GM19324 (cell line): ENCODE measurements around the gene PDK1.

Experiments
- ATAC-seq: cut with Tn5 transposase; IDR thresholded peaks from one replicate; pipeline ENCODE4 v1.9.1; 2021; ENCODE audit warnings: mild to moderate bottlenecking, moderate library complexity; ENCODE audit not compliant: unreplicated experiment, low FRiP score

The PDK1 gene

GRCh38 chr2:172634477-172634876 is 78.6 kb downstream of the PDK1 start:
- ATAC-seq, result no peak

GRCh38 chr2:172635548-172635947 is 79.7 kb downstream of the PDK1 start:
- ATAC-seq, result no peak

GRCh38 chr2:172639256-172639655 is 83.4 kb downstream of the PDK1 start:
- no peak for ATAC-seq

DNA sequence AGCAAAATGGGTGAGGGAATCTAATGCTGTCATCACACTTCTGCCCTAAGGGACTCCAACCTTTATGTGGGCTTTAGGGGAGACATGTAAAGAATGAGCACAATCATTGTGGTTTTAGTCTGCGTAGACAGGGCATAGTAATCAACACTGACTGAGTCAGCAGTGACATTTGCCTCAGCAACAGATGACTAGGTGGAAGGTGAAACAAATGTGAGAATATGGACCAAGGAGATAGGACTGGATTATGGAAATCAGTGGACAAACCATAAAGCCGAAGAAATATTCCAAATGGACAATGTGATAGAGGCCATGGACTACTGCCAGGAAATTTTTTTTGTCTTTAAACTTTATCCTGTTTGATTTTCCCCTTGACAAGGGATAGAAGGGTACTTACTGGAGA is 83.9 kb downstream of the PDK1 start:
- ATAC-seq, result no peak

DNA sequence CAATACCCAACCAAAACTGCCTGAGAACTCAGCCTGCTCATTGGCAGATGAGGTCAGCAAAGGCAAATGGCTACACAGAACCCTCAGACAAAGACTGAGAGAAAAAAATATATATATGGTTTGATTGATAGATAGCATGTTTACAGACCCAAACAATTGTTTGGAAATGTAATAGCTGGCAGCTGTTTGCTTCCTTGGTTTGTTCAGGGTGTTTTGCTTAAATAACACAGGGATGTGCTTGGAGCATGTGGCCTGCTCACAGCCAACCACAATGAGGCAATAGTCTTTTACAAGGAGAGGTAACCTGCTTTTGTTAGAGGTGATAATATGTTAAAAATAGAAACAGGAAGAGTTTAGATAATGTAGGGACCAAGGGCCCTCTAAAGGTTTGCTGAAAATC is 84.5 kb downstream of the PDK1 start:
- ATAC-seq, result no peak

- ATAC-seq, result no peak
Measured at GRCh38 chr2:172642301-172643020, 86.6 kb downstream of the PDK1 start.

DNA sequence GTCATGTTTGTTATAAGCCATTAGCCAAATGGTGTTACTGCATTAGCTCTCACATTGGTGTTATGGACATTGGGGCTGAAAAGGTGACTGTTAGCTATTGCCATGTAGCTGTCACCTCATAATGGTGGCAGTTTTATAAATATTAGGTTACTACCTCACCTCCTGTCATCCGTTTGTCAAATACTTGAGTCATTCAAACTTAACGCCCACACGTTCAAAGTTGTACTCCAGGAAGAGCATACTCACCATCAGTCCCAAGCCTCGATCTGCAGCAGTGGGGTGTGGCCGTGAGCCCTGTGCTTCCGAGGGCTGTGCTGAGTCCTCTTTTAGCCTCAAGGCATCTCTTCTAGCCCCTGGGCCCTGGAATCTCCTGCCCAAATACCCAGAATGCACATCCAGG is 87.3 kb downstream of the PDK1 start:
- ATAC-seq, result no peak

DNA sequence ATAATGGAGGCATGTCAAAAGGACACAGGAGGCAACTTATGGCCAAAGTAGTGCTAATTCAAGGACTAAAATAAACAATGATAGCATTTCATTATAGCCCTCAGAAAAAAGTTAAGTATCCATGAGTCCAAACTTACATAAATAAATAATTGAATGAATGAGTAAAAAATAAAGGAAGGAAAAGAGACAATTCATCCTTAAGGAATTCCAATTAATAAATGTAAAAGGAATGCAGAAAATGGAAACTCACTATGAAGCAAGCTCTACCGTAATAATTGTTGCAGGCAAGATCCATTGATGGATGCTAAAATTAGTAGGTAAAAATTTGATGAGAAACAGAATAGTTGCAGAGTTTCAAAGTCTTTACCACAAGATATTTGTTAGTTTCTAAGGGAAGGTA is 91.5 kb downstream of the PDK1 start:
- ATAC-seq, result no peak

GRCh38 chr2:172655091-172655837 is 99.4 kb downstream of the PDK1 start:
- no peak for ATAC-seq

GRCh38 chr2:172655838-172656573 is 100.1 kb downstream of the PDK1 start:
- no peak for ATAC-seq
